Activated naive CD4-positive, alpha-beta T cell (primary cell): ENCODE measurements around the gene KANK2.

Experiments
- DNase-seq, 4 experiments: peaks; one replicate each; lab custom pipeline; 2025; lab: John Stamatoyannopoulos, UW

KANK2 gene

GRCh38 chr19:11197291-11198174 is at the start of gene KANK2:
KANK2 (minus strand) TSS chr19:11197545; CDS start chr19:11194511, 3,034 bp downstream.
- DNase-seq: peak; percentile 28 to 68 (median 44)

- DNase-seq: no peak
Measured at GRCh38 chr19:11246941-11247340, 49.6 kb upstream of the KANK2 start.

GRCh38 chr19:11244846-11245589 is 47.7 kb upstream of the KANK2 start:
- no peak for DNase-seq

- no peak for DNase-seq
Measured at GRCh38 chr19:11243798-11244169, 46.4 kb upstream of the KANK2 start.

- peak; percentile 66 to 77 (median 73) for DNase-seq
Measured at GRCh38 chr19:11242864-11243797, 45.8 kb upstream of the KANK2 start.

GRCh38 chr19:11242025-11242424 is 44.7 kb upstream of the KANK2 start:
- DNase-seq: no peak

GRCh38 chr19:11240008-11240444 is 42.7 kb upstream of the KANK2 start:
- DNase-seq: no peak

- no peak for DNase-seq
Measured at GRCh38 chr19:11239377-11240000, 42.1 kb upstream of the KANK2 start, which contains the start of gene ANGPTL8. ANGPTL8 (plus strand) TSS chr19:11239619; CDS start chr19:11239638, 19 bp downstream.

- no peak for DNase-seq
Measured at GRCh38 chr19:11238781-11239376, 41.5 kb upstream of the KANK2 start.

- DNase-seq: no peak
Measured at GRCh38 chr19:11238041-11238440, 40.7 kb upstream of the KANK2 start.

- DNase-seq: no peak
Measured at GRCh38 chr19:11237321-11237720, 40.0 kb upstream of the KANK2 start.

- no peak for DNase-seq
Measured at GRCh38 chr19:11236324-11237301, 39.3 kb upstream of the KANK2 start.

GRCh38 chr19:11234486-11235075 is 37.2 kb upstream of the KANK2 start:
- DNase-seq: no peak

- DNase-seq: no peak
Measured at GRCh38 chr19:11233073-11233472, 35.7 kb upstream of the KANK2 start.

GRCh38 chr19:11232555-11232954 is 35.2 kb upstream of the KANK2 start:
- no peak for DNase-seq

- DNase-seq: no peak
Measured at GRCh38 chr19:11230621-11231386, 33.5 kb upstream of the KANK2 start.

- no peak for DNase-seq
Measured at GRCh38 chr19:11227195-11227886, 30.0 kb upstream of the KANK2 start.

- no peak for DNase-seq
Measured at GRCh38 chr19:11226716-11227166, 29.4 kb upstream of the KANK2 start.
